Mammary epithelial cell (primary cell): Measurements from ENCODE around the gene ZNF341.

Experiments
- EZH2 ChIP-seq: IDR thresholded peaks from 2 replicates; pipeline ENCODE4 v1.6.1; 2012; ENCODE audit warnings: low read length, inconsistent platforms, borderline replicate concordance
- TF ChIP-seq, protein P1 (sequence below), 2 donors: IDR thresholded peaks in 1 of 2; conservative IDR thresholded peaks in 1 of 2; 2 replicates each; pipeline ENCODE4 v1.5.1; 2011 to 2012; ENCODE audit warnings: inconsistent platforms in 2 of 2, low read length in 2 of 2, mild to moderate bottlenecking in 2 of 2, control low read depth in 1 of 2, low read depth in 1 of 2; ENCODE audit not compliant: insufficient read depth in 1 of 2; ENCODE audit errors: extremely low read depth in 1 of 2

DNA sequence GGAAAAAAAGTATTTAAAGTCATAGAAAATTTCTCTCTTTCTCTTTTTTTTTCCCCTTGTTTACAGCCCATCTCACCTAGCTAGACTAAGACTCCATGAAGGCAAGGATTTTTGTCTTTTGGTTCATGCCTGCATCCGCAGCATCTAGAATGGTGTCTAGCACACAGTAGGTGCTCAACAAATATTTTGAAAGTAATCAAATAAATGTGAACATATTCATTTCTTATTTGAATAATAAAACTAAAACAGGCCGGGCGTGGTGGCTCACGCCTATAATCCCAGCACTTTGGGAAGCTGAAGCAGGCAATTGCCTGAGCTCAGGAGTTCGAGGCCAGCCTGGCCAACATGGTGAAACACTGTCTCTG is 4.7 kb upstream of the ZNF341 start:
- TF ChIP-seq, protein P1, sequence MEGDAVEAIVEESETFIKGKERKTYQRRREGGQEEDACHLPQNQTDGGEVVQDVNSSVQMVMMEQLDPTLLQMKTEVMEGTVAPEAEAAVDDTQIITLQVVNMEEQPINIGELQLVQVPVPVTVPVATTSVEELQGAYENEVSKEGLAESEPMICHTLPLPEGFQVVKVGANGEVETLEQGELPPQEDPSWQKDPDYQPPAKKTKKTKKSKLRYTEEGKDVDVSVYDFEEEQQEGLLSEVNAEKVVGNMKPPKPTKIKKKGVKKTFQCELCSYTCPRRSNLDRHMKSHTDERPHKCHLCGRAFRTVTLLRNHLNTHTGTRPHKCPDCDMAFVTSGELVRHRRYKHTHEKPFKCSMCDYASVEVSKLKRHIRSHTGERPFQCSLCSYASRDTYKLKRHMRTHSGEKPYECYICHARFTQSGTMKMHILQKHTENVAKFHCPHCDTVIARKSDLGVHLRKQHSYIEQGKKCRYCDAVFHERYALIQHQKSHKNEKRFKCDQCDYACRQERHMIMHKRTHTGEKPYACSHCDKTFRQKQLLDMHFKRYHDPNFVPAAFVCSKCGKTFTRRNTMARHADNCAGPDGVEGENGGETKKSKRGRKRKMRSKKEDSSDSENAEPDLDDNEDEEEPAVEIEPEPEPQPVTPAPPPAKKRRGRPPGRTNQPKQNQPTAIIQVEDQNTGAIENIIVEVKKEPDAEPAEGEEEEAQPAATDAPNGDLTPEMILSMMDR (conservative IDR thresholded peaks at IDR 0.05 in 1 of 2, IDR thresholded peaks at IDR 0.05 in 1 of 2; ENCODE audit: extremely low read depth in 1 of 2, insufficient read depth in 1 of 2, low read depth in 1 of 2, low read length in 2 of 2): no peak
- TF ChIP-seq EZH2: no peak
